Measurements from ENCODE around the gene NR6A1.

Gene NR6A1

GRCh38 chr9:124595743-124596142 is 175.4 kb downstream of the NR6A1 start:
- Histone ChIP-seq H3K36me3 (ENCODE audit: insufficient read depth, low read length) (no peaks in the 10 kb centered on the region), H3K9me3 (ENCODE audit: low read depth, low read length) (no peaks in the 10 kb centered on the region), H3K4me3 (no peak overlapping the region), H3K9ac (ENCODE audit: insufficient read length) (peak overlapping the region; percentile 43), H3K27ac (peak overlapping the region; percentile 93; the same call in 1 of the 2 replicates)
- DNase-seq (ENCODE audit: low read depth, low spot score), result no peak
- TF ChIP-seq FOXP2 (optimal IDR thresholded peaks at IDR 0.05; ENCODE audit: control extremely low read depth, extremely low read length, insufficient read depth) (no peak), POLR2AphosphoS5 (IDR thresholded peaks at IDR 0.05; ENCODE audit: borderline replicate concordance, low read depth, low read length) (no peak), EZH2 (IDR thresholded peaks at IDR 0.05) (no peak)

- Histone ChIP-seq H3K4me3 (peak overlapping the region; percentile 72), H3K36me3 (ENCODE audit: insufficient read depth, low read length) (no peaks in the 10 kb centered on the region), H3K9me3 (ENCODE audit: low read depth, low read length) (no peaks in the 10 kb centered on the region), H3K27ac (peak overlapping the region; percentile 93), H3K9ac (ENCODE audit: insufficient read length) (peak overlapping the region; percentile 67)
- no peak for TF ChIP-seq EZH2 (IDR thresholded peaks at IDR 0.05)
- TF ChIP-seq FOXP2 (optimal IDR thresholded peaks at IDR 0.05; ENCODE audit: control extremely low read depth, extremely low read length, insufficient read depth), result no peak
- no peak for TF ChIP-seq POLR2AphosphoS5 (IDR thresholded peaks at IDR 0.05; ENCODE audit: borderline replicate concordance, low read depth, low read length)
- DNase-seq (ENCODE audit: low read depth, low spot score), result no peak
Observed at GRCh38 chr9:124594673-124595072, 176.4 kb downstream of the NR6A1 start.

- Histone ChIP-seq H3K9ac (ENCODE audit: insufficient read length) (peak overlapping the region; percentile 67), H3K27ac (peak overlapping the region; percentile 93), H3K4me3 (peak overlapping the region; percentile 72), H3K9me3 (ENCODE audit: low read depth, low read length) (no peaks in the 10 kb centered on the region), H3K36me3 (ENCODE audit: insufficient read depth, low read length) (no peaks in the 10 kb centered on the region)
- TF ChIP-seq POLR2AphosphoS5 (IDR thresholded peaks at IDR 0.05; ENCODE audit: borderline replicate concordance, low read depth, low read length) (no peak), FOXP2 (optimal IDR thresholded peaks at IDR 0.05; ENCODE audit: control extremely low read depth, extremely low read length, insufficient read depth) (no peak), EZH2 (IDR thresholded peaks at IDR 0.05) (no peak)
- no peak for DNase-seq (ENCODE audit: low read depth, low spot score)
Observed at GRCh38 chr9:124594225-124594624, 176.9 kb downstream of the NR6A1 start.

GRCh38 chr9:124593651-124594058 is 177.5 kb downstream of the NR6A1 start:
- Histone ChIP-seq H3K9ac (ENCODE audit: insufficient read length) (peak overlapping the region; percentile 67), H3K27ac (peak overlapping the region; percentile 93), H3K36me3 (ENCODE audit: insufficient read depth, low read length) (no peaks in the 10 kb centered on the region), H3K9me3 (ENCODE audit: low read depth, low read length) (no peaks in the 10 kb centered on the region), H3K4me3 (peak overlapping the region; percentile 72)
- DNase-seq (ENCODE audit: low read depth, low spot score), result no peak
- TF ChIP-seq POLR2AphosphoS5 (IDR thresholded peaks at IDR 0.05; ENCODE audit: borderline replicate concordance, low read depth, low read length) (no peak), EZH2 (IDR thresholded peaks at IDR 0.05) (no peak), FOXP2 (optimal IDR thresholded peaks at IDR 0.05; ENCODE audit: control extremely low read depth, extremely low read length, insufficient read depth) (no peak)

GRCh38 chr9:124593200-124593599 is 177.9 kb downstream of the NR6A1 start:
- TF ChIP-seq FOXP2 (optimal IDR thresholded peaks at IDR 0.05; ENCODE audit: control extremely low read depth, extremely low read length, insufficient read depth) (no peak), POLR2AphosphoS5 (IDR thresholded peaks at IDR 0.05; ENCODE audit: borderline replicate concordance, low read depth, low read length) (no peak), EZH2 (IDR thresholded peaks at IDR 0.05) (no peak)
- H3K36me3 ChIP-seq (ENCODE audit: insufficient read depth, low read length), result no peaks in the 10 kb centered on the region
- peak overlapping the region; percentile 72 for H3K4me3 ChIP-seq
- DNase-seq (ENCODE audit: low read depth, low spot score), result no peak
- peak overlapping the region; percentile 93 for H3K27ac ChIP-seq
- peak overlapping the region; percentile 67 for H3K9ac ChIP-seq (ENCODE audit: insufficient read length)
- H3K9me3 ChIP-seq (ENCODE audit: low read depth, low read length), result no peaks in the 10 kb centered on the region

- TF ChIP-seq FOXP2 (optimal IDR thresholded peaks at IDR 0.05; ENCODE audit: control extremely low read depth, extremely low read length, insufficient read depth), result no peak
- no peak for TF ChIP-seq EZH2 (IDR thresholded peaks at IDR 0.05)
- TF ChIP-seq POLR2AphosphoS5 (IDR thresholded peaks at IDR 0.05; ENCODE audit: borderline replicate concordance, low read depth, low read length), result no peak
- H3K9ac ChIP-seq (ENCODE audit: insufficient read length), result no peak overlapping the region
- H3K36me3 ChIP-seq (ENCODE audit: insufficient read depth, low read length), result no peaks in the 10 kb centered on the region
- H3K9me3 ChIP-seq (ENCODE audit: low read depth, low read length), result no peaks in the 10 kb centered on the region
- peak overlapping the region; percentile 74; the same call in 1 of the 2 replicates for H3K27ac ChIP-seq
- DNase-seq (ENCODE audit: low read depth, low spot score), result no peak
- no peak overlapping the region for H3K4me3 ChIP-seq
Observed at GRCh38 chr9:124590889-124591641, 180.0 kb downstream of the NR6A1 start.

- no peak for TF ChIP-seq FOXP2 (optimal IDR thresholded peaks at IDR 0.05; ENCODE audit: control extremely low read depth, extremely low read length, insufficient read depth)
- TF ChIP-seq EZH2 (IDR thresholded peaks at IDR 0.05), result no peak
- no peak for TF ChIP-seq POLR2AphosphoS5 (IDR thresholded peaks at IDR 0.05; ENCODE audit: borderline replicate concordance, low read depth, low read length)
- H3K27ac ChIP-seq, result no peak overlapping the region
- no peaks in the 10 kb centered on the region for H3K36me3 ChIP-seq (ENCODE audit: insufficient read depth, low read length)
- H3K4me3 ChIP-seq, result no peak overlapping the region
- DNase-seq (ENCODE audit: low read depth, low spot score), result no peak
- no peaks in the 10 kb centered on the region for H3K9me3 ChIP-seq (ENCODE audit: low read depth, low read length)
- H3K9ac ChIP-seq (ENCODE audit: insufficient read length), result no peak overlapping the region
Observed at GRCh38 chr9:124584631-124585030, 186.5 kb downstream of the NR6A1 start.

GRCh38 chr9:124583134-124583533 is 188.0 kb downstream of the NR6A1 start:
- H3K4me3 ChIP-seq, result no peak overlapping the region
- DNase-seq (ENCODE audit: low read depth, low spot score), result no peak
- H3K36me3 ChIP-seq (ENCODE audit: insufficient read depth, low read length), result no peaks in the 10 kb centered on the region
- TF ChIP-seq EZH2 (IDR thresholded peaks at IDR 0.05), result no peak
- TF ChIP-seq POLR2AphosphoS5 (IDR thresholded peaks at IDR 0.05; ENCODE audit: borderline replicate concordance, low read depth, low read length), result no peak
- TF ChIP-seq FOXP2 (optimal IDR thresholded peaks at IDR 0.05; ENCODE audit: control extremely low read depth, extremely low read length, insufficient read depth), result no peak
- no peak overlapping the region for H3K9ac ChIP-seq (ENCODE audit: insufficient read length)
- no peak overlapping the region for H3K27ac ChIP-seq
- no peaks in the 10 kb centered on the region for H3K9me3 ChIP-seq (ENCODE audit: low read depth, low read length)
